ENCODE data around the gene USH2A.

DNA sequence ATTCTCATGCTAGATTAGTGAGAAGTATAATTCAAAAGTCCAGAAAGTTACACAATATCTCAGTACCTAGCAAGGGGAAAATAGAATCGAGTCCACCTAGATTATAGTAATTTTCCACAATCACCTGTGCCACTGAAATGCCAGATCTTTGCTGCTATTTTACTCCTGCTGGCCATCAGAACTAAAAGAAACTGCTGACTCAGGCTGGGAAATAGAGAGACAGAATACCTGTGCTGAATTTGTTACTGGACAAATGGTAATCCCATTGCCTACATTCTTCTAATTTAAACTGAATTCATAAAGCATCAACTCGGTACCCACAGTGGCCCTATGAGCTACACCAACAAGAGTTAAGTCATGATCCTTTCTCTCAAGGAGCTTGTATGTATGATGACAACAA lies 55.0 kb downstream of the USH2A start:
- TF ChIP-seq, protein P1, sequence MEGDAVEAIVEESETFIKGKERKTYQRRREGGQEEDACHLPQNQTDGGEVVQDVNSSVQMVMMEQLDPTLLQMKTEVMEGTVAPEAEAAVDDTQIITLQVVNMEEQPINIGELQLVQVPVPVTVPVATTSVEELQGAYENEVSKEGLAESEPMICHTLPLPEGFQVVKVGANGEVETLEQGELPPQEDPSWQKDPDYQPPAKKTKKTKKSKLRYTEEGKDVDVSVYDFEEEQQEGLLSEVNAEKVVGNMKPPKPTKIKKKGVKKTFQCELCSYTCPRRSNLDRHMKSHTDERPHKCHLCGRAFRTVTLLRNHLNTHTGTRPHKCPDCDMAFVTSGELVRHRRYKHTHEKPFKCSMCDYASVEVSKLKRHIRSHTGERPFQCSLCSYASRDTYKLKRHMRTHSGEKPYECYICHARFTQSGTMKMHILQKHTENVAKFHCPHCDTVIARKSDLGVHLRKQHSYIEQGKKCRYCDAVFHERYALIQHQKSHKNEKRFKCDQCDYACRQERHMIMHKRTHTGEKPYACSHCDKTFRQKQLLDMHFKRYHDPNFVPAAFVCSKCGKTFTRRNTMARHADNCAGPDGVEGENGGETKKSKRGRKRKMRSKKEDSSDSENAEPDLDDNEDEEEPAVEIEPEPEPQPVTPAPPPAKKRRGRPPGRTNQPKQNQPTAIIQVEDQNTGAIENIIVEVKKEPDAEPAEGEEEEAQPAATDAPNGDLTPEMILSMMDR (IDR thresholded peaks at IDR 0.05) = no peak
- TF ChIP-seq POLR2A (IDR thresholded peaks at IDR 0.05) = no peak
- no peak for TF ChIP-seq POLR2AphosphoS5 (IDR thresholded peaks at IDR 0.05)

Measured in prostate gland (tissue), 2 donors.